Parathyroid adenoma (tissue), 2 donors: ENCODE data around the gene PARVA.

Experiments used
- H2AFZ ChIP-seq: fragments of 300-600 bp; sonication (generic); one replicate; pipeline ENCODE4 v1.7.0; 2017; ENCODE audit warnings: antibody characterized with exemption, mild to moderate bottlenecking
- H3K27ac ChIP-seq: fragments of 300-600 bp; sonication (generic); one replicate; pipeline ENCODE4 v1.7.0; 2017
- H3K27me3 ChIP-seq: fragments of 300-600 bp; sonication (generic); one replicate; pipeline ENCODE4 v1.7.0; 2017; ENCODE audit warnings: low read length; ENCODE audit not compliant: control insufficient read depth, insufficient read depth
- H3K36me3 ChIP-seq: fragments of 300-600 bp; sonication (generic); one replicate; pipeline ENCODE4 v1.7.0; 2017; ENCODE audit warnings: low read length; ENCODE audit not compliant: control insufficient read depth, insufficient read depth
- H3K4me1 ChIP-seq: fragments of 300-600 bp; sonication (generic); one replicate; pipeline ENCODE4 v1.7.0; 2017; ENCODE audit warnings: control low read depth
- H3K4me2 ChIP-seq: fragments of 300-600 bp; sonication (generic); one replicate; pipeline ENCODE4 v1.7.0; 2017; ENCODE audit warnings: low read length
- H3K4me3 ChIP-seq: fragments of 300-600 bp; sonication (generic); one replicate; pipeline ENCODE4 v1.7.0; 2017; ENCODE audit warnings: low read depth, low read length
- H3K79me2 ChIP-seq: fragments of 300-600 bp; sonication (generic); one replicate; pipeline ENCODE4 v1.7.0; 2017; ENCODE audit warnings: control low read depth
- H3K9ac ChIP-seq: fragments of 300-600 bp; sonication (generic); one replicate; pipeline ENCODE4 v1.7.0; 2017; ENCODE audit warnings: mild to moderate bottlenecking
- H3K9me3 ChIP-seq: fragments of 300-600 bp; sonication (generic); one replicate; pipeline ENCODE4 v1.7.0; 2017; ENCODE audit warnings: low read length; ENCODE audit not compliant: control insufficient read depth
- TF ChIP-seq, protein P1 (sequence below): fragments of 300-600 bp; sonication (generic); IDR thresholded peaks from one replicate; pipeline ENCODE4 v1.7.0; 2017; ENCODE audit warnings: antibody characterized with exemption, mild to moderate bottlenecking
- donor health status: primary hyperparathyroidism.

Gene PARVA

DNA sequence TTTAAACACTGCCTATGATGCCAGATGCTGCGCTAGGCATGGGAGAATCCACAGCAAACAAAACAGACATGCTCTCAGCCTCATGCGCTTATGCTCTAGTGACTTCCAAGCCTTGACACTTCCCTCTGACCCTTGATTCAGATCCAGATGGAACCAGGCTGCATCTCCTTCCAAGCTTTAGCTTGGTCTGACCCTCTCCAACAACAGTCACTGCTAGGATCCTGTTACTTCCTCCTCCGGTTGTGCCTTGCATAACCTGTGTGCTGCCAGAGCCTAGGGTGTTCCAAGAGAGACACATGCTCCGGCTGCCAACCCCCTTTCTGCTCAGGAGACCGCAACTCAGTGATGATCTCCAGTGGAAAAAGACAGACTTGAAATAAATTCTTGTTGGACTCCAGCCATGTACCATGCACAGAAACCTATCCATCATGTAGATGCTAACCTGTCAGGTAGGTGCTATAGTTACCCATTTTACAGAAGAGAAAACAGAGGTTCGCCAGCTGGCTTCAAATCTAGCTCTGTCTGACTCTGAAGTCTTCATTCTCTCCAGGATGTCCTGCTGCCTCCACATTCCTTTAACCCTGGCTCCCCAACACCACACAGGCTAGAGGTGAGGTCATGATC, 160.5 kb downstream of the PARVA start:
- H3K36me3 ChIP-seq: no peaks in the 10 kb centered on the region
- TF ChIP-seq, protein P1, sequence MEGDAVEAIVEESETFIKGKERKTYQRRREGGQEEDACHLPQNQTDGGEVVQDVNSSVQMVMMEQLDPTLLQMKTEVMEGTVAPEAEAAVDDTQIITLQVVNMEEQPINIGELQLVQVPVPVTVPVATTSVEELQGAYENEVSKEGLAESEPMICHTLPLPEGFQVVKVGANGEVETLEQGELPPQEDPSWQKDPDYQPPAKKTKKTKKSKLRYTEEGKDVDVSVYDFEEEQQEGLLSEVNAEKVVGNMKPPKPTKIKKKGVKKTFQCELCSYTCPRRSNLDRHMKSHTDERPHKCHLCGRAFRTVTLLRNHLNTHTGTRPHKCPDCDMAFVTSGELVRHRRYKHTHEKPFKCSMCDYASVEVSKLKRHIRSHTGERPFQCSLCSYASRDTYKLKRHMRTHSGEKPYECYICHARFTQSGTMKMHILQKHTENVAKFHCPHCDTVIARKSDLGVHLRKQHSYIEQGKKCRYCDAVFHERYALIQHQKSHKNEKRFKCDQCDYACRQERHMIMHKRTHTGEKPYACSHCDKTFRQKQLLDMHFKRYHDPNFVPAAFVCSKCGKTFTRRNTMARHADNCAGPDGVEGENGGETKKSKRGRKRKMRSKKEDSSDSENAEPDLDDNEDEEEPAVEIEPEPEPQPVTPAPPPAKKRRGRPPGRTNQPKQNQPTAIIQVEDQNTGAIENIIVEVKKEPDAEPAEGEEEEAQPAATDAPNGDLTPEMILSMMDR: no peak
- H3K9me3 ChIP-seq: no peaks in the 10 kb centered on the region
- H2AFZ ChIP-seq: no peak overlapping the region
- H3K79me2 ChIP-seq: no peaks in the 10 kb centered on the region
- no peak overlapping the region for H3K9ac ChIP-seq
- no peak overlapping the region for H3K4me3 ChIP-seq
- H3K27ac ChIP-seq: no peak overlapping the region
- no peaks in the 10 kb centered on the region for H3K4me1 ChIP-seq
- no peak overlapping the region for H3K4me2 ChIP-seq
- no peaks in the 10 kb centered on the region for H3K27me3 ChIP-seq

DNA sequence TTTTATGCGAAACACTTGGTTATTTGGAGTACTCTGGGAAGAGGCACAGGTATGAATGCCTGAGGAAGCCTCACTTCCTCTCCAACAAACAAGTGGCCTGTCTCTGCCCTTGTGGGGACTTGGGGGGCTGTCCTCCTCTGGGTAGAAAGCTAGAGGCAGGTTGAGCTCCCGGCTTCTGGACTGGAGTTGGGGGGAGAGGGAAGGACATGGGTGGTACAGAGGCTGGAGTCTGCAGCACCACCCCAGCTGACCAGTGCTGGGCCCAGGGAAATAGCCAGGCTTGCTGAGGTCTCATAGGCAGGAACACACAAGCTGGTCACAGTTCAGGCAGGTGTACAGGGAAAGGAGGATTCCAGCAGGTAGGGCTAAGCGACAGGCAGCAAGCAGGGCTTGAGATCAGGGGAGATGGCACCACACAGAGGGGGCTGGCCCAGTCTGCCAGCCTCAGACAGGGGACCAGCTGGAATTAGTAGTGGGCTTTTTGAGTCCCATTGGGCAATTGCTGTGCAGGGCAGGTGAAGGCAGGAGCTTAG, 161.6 kb downstream of the PARVA start:
- H3K36me3 ChIP-seq: no peaks in the 10 kb centered on the region
- H3K4me3 ChIP-seq: no peak overlapping the region
- H3K27ac ChIP-seq: no peak overlapping the region
- no peaks in the 10 kb centered on the region for H3K79me2 ChIP-seq
- no peak overlapping the region for H3K4me2 ChIP-seq
- H3K4me1 ChIP-seq: no peaks in the 10 kb centered on the region
- H3K9ac ChIP-seq: no peak overlapping the region
- TF ChIP-seq, protein P1: no peak
- no peaks in the 10 kb centered on the region for H3K9me3 ChIP-seq
- H2AFZ ChIP-seq: no peak overlapping the region
- no peaks in the 10 kb centered on the region for H3K27me3 ChIP-seq

DNA sequence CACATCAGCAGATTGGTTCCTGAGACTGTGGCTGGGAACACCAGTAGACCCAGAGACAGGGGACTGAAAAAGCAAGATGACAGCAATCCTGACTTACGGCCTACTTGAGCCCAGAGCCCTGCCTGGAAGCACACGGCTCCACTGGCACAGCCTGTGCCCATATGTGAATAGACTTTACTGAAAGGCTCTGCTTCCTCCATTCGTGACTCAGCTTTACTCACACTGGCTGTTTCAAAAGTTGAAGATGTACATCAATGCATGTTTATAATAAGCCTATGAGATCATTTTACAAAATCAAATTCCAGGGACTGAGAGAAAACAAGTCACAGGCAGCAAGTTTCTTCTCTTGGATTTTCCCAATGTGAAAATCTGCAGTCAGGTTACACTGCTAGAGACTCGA, 162.2 kb downstream of the PARVA start:
- Histone ChIP-seq H3K9me3 (no peaks in the 10 kb centered on the region), H3K9ac (no peak overlapping the region), H3K4me3 (no peak overlapping the region), H3K4me2 (no peak overlapping the region), H3K27ac (no peak overlapping the region), H2AFZ (no peak overlapping the region), H3K79me2 (no peaks in the 10 kb centered on the region), H3K27me3 (no peaks in the 10 kb centered on the region), H3K4me1 (no peaks in the 10 kb centered on the region), H3K36me3 (no peaks in the 10 kb centered on the region)
- TF ChIP-seq, protein P1: no peak

DNA sequence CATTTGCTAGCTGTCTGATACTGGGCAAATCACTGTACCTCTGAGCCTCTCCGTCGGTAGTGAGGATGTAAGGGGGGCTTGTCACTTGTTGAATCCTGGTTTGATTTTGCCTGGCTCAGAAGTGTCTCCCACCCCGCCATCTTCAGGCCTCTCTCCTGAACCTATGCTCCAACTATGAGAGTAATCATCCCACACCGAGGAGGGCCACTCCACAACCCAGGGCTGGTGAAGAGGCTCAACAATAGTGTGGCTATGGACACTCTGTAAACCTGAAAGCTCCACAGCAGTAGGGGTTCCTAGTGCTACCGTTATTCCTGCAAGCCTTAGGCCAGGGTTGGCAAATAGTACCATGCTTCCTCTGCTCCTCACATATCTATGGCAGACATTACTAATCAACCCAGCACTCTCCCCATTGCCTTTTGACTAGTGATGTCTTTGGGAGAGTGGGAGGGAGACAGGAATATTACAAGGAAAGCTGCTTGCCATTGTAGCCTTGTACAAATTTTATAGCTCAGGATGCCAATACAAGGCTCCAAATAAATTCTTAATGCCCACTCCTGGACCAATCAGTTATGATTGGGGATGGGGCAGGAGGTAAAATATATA, 162.8 kb downstream of the PARVA start:
- Histone ChIP-seq H3K79me2 (no peaks in the 10 kb centered on the region), H3K9me3 (no peaks in the 10 kb centered on the region), H3K9ac (no peak overlapping the region), H2AFZ (no peak overlapping the region), H3K4me1 (no peaks in the 10 kb centered on the region), H3K27me3 (no peaks in the 10 kb centered on the region), H3K4me3 (no peak overlapping the region), H3K27ac (no peak overlapping the region), H3K36me3 (no peaks in the 10 kb centered on the region), H3K4me2 (no peak overlapping the region)
- TF ChIP-seq, protein P1: no peak
